WTC11 (cell line): ENCODE measurements around the gene FADS6. TPM values are rescaled to one million over a fixed set of nuclear protein-coding genes. Genes with fewer than 3 reads are reported as not detected.

Experiments
- CREB1 ChIP-seq: sonication (generic); formaldehyde crosslinking; IDR thresholded peaks from 2 replicates; pipeline ENCODE4 v1.8.0; 2023; ENCODE audit warnings: mild to moderate bottlenecking, missing genetic modification reagents
- FOXJ3 ChIP-seq: sonication (generic); formaldehyde crosslinking; IDR thresholded peaks from 2 replicates; pipeline ENCODE4 v1.9.0; 2021; ENCODE audit warnings: missing genetic modification reagents, mild to moderate bottlenecking, borderline replicate concordance
- GABPB1 ChIP-seq: sonication (generic); formaldehyde crosslinking; IDR thresholded peaks from 2 replicates; pipeline ENCODE4 v1.8.1; 2023; ENCODE audit warnings: mild to moderate bottlenecking, missing genetic modification reagents
- GTF2I ChIP-seq: fragments of 250-450 bp; sonication (Bioruptor Pico); conservative IDR thresholded peaks from 2 replicates; pipeline ENCODE4 v1.4.0; 2021; ENCODE audit warnings: mild to moderate bottlenecking
- HMGXB4 ChIP-seq: sonication (generic); formaldehyde crosslinking; IDR thresholded peaks from 2 replicates; pipeline ENCODE4 v1.8.1; 2023; ENCODE audit warnings: mild to moderate bottlenecking, moderate library complexity, missing genetic modification reagents
- IRF2 ChIP-seq: sonication (generic); formaldehyde crosslinking; IDR thresholded peaks from 2 replicates; pipeline ENCODE4 v1.8.0; 2022; ENCODE audit warnings: low read depth, missing genetic modification reagents, borderline replicate concordance
- NFE2L1 ChIP-seq: sonication (generic); formaldehyde crosslinking; IDR thresholded peaks from 2 replicates; pipeline ENCODE4 v1.8.1; 2023; ENCODE audit warnings: missing genetic modification reagents
- NR2C2 ChIP-seq: sonication (generic); formaldehyde crosslinking; IDR thresholded peaks from 2 replicates; pipeline ENCODE4 v1.8.0; 2022; ENCODE audit warnings: mild to moderate bottlenecking, missing genetic modification reagents
- OVOL2 ChIP-seq: fragments of 250-450 bp; sonication (Bioruptor Pico); IDR thresholded peaks from 2 replicates; pipeline ENCODE4 v1.9.0; 2021; ENCODE audit warnings: mild to moderate bottlenecking, borderline replicate concordance
- ZNF416 ChIP-seq: fragments of 250-450 bp; sonication (Bioruptor Pico); IDR thresholded peaks from 2 replicates; pipeline ENCODE4 v1.9.0; 2021; ENCODE audit warnings: mild to moderate bottlenecking, inconsistent platforms
- ZNF423 ChIP-seq: fragments of 250-450 bp; sonication (Bioruptor Pico); IDR thresholded peaks from 2 replicates; pipeline ENCODE4 v2.1.2; 2022; ENCODE audit warnings: mild to moderate bottlenecking, moderate library complexity
- ZNF425 ChIP-seq: fragments of 250-450 bp; sonication (Bioruptor Pico); conservative IDR thresholded peaks from 2 replicates; pipeline ENCODE4 v1.9.0; 2021; ENCODE audit warnings: mild to moderate bottlenecking
- total RNA-seq: library from RNA; stranded (reverse); gene quantifications from 3 replicates; pipeline ENCODE4 v1.2.3, GENCODE V29; 2021
- TF ChIP-seq, protein P1 (sequence below): sonication (generic); formaldehyde crosslinking; IDR thresholded peaks from 2 replicates; pipeline ENCODE4 v1.8.0; 2022; ENCODE audit warnings: mild to moderate bottlenecking, missing genetic modification reagents
- TF ChIP-seq, protein P2 (sequence below): sonication (generic); formaldehyde crosslinking; conservative IDR thresholded peaks from 2 replicates; pipeline ENCODE4 v1.8.1; 2023; ENCODE audit warnings: mild to moderate bottlenecking, low read depth, missing genetic modification reagents, moderate library complexity
- TF ChIP-seq, protein P3 (sequence below): sonication (generic); formaldehyde crosslinking; IDR thresholded peaks from 2 replicates; pipeline ENCODE4 v1.8.1; 2023; ENCODE audit warnings: mild to moderate bottlenecking, missing genetic modification reagents, moderate library complexity
- TF ChIP-seq, protein P4 (sequence below): sonication (generic); formaldehyde crosslinking; IDR thresholded peaks from 2 replicates; pipeline ENCODE4 v1.8.1; 2023; ENCODE audit warnings: mild to moderate bottlenecking, missing genetic modification reagents
- TF ChIP-seq, protein P5 (sequence below): fragments of 250-450 bp; sonication (Bioruptor Pico); IDR thresholded peaks from 2 replicates; pipeline ENCODE4 v2.1.2; 2022; ENCODE audit warnings: mild to moderate bottlenecking, moderate library complexity
- TF ChIP-seq, protein P6 (sequence below): sonication (generic); formaldehyde crosslinking; IDR thresholded peaks from 2 replicates; pipeline ENCODE4 v1.8.0; 2023; ENCODE audit warnings: missing genetic modification reagents, mild to moderate bottlenecking, borderline replicate concordance
- TF ChIP-seq, protein P7 (sequence below): sonication (generic); formaldehyde crosslinking; IDR thresholded peaks from 2 replicates; pipeline ENCODE4 v1.8.1; 2023; ENCODE audit warnings: mild to moderate bottlenecking, missing genetic modification reagents

Gene FADS6
- total RNA-seq, 1 experiment from 2014 or later: 1.2 TPM

DNA sequence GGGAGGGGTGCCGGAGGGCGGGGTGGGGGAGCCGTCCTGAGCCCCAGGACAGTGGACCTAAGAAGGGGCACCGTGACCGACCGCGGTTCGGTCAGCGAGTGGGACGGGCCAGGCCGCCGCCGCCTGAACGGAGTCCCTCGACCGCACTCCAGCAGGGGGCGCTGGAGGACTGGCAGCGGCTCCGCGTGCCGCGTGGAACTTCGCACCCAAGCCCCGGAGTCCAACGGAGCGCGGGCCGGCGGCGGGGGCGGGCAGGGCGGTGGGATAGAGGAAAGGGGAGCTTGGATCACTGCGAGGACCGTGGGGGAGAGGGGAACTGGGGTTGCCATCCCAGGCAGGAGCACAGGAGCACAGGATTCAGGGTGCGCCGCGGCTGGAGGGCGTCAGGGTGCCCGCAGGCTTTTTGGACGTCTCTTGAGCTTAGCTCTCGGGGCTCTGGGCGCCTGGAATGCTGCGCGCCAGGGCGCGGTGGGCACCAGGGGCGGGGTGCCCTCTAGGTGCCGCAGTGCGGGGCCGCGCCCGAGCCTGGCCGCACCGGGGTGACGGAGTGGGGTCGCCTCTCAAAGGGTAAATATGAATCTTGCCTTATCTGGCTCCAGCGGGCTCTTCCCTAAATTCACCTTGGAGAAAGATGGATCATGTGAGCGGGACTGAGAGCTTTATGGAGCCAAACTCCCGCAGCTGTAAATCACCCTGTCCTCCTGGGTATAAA, 30.3 kb upstream of the FADS6 start (continued):
- TF ChIP-seq ZNF425 (CRISPR knock-in tag) (no peak), IRF2 (CRISPR knock-in tag) (no peak), FOXJ3 (CRISPR knock-in tag) (no peak), ZNF423 (CRISPR knock-in tag) (no peak), OVOL2 (CRISPR knock-in tag) (no peak), CREB1 (CRISPR knock-in tag) (0 out of 2 replicates have a peak, but pooled peaks have one; percentile 67), GABPB1 (CRISPR knock-in tag) (peak; percentile 56; the same call in 1 of the 2 replicates), NFE2L1 (CRISPR knock-in tag) (0 out of 2 replicates have a peak, but pooled peaks have one; percentile 17), GTF2I (CRISPR knock-in tag) (no peak), NR2C2 (CRISPR knock-in tag) (no peak), ZNF416 (CRISPR knock-in tag) (no peak), HMGXB4 (CRISPR knock-in tag) (no peak)
- TF ChIP-seq, protein P1, sequence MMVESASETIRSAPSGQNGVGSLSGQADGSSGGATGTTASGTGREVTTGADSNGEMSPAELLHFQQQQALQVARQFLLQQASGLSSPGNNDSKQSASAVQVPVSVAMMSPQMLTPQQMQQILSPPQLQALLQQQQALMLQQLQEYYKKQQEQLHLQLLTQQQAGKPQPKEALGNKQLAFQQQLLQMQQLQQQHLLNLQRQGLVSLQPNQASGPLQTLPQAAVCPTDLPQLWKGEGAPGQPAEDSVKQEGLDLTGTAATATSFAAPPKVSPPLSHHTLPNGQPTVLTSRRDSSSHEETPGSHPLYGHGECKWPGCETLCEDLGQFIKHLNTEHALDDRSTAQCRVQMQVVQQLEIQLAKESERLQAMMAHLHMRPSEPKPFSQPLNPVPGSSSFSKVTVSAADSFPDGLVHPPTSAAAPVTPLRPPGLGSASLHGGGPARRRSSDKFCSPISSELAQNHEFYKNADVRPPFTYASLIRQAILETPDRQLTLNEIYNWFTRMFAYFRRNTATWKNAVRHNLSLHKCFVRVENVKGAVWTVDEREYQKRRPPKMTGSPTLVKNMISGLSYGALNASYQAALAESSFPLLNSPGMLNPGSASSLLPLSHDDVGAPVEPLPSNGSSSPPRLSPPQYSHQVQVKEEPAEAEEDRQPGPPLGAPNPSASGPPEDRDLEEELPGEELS (CRISPR knock-in tag): peak; percentile 62; the same call in 1 of the 2 replicates
- TF ChIP-seq, protein P2, sequence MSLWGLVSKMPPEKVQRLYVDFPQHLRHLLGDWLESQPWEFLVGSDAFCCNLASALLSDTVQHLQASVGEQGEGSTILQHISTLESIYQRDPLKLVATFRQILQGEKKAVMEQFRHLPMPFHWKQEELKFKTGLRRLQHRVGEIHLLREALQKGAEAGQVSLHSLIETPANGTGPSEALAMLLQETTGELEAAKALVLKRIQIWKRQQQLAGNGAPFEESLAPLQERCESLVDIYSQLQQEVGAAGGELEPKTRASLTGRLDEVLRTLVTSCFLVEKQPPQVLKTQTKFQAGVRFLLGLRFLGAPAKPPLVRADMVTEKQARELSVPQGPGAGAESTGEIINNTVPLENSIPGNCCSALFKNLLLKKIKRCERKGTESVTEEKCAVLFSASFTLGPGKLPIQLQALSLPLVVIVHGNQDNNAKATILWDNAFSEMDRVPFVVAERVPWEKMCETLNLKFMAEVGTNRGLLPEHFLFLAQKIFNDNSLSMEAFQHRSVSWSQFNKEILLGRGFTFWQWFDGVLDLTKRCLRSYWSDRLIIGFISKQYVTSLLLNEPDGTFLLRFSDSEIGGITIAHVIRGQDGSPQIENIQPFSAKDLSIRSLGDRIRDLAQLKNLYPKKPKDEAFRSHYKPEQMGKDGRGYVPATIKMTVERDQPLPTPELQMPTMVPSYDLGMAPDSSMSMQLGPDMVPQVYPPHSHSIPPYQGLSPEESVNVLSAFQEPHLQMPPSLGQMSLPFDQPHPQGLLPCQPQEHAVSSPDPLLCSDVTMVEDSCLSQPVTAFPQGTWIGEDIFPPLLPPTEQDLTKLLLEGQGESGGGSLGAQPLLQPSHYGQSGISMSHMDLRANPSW (CRISPR knock-in tag): no peak
- TF ChIP-seq, protein P3, sequence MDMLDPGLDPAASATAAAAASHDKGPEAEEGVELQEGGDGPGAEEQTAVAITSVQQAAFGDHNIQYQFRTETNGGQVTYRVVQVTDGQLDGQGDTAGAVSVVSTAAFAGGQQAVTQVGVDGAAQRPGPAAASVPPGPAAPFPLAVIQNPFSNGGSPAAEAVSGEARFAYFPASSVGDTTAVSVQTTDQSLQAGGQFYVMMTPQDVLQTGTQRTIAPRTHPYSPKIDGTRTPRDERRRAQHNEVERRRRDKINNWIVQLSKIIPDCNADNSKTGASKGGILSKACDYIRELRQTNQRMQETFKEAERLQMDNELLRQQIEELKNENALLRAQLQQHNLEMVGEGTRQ (CRISPR knock-in tag): no peak
- TF ChIP-seq, protein P4, sequence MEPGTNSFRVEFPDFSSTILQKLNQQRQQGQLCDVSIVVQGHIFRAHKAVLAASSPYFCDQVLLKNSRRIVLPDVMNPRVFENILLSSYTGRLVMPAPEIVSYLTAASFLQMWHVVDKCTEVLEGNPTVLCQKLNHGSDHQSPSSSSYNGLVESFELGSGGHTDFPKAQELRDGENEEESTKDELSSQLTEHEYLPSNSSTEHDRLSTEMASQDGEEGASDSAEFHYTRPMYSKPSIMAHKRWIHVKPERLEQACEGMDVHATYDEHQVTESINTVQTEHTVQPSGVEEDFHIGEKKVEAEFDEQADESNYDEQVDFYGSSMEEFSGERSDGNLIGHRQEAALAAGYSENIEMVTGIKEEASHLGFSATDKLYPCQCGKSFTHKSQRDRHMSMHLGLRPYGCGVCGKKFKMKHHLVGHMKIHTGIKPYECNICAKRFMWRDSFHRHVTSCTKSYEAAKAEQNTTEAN (CRISPR knock-in tag): no peak
- TF ChIP-seq, protein P5, sequence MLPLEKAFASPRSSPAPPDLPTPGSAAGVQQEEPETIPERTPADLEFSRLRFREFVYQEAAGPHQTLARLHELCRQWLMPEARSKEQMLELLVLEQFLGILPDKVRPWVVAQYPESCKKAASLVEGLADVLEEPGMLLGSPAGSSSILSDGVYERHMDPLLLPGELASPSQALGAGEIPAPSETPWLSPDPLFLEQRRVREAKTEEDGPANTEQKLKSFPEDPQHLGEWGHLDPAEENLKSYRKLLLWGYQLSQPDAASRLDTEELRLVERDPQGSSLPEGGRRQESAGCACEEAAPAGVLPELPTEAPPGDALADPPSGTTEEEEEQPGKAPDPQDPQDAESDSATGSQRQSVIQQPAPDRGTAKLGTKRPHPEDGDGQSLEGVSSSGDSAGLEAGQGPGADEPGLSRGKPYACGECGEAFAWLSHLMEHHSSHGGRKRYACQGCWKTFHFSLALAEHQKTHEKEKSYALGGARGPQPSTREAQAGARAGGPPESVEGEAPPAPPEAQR: no peak
- TF ChIP-seq, protein P6, sequence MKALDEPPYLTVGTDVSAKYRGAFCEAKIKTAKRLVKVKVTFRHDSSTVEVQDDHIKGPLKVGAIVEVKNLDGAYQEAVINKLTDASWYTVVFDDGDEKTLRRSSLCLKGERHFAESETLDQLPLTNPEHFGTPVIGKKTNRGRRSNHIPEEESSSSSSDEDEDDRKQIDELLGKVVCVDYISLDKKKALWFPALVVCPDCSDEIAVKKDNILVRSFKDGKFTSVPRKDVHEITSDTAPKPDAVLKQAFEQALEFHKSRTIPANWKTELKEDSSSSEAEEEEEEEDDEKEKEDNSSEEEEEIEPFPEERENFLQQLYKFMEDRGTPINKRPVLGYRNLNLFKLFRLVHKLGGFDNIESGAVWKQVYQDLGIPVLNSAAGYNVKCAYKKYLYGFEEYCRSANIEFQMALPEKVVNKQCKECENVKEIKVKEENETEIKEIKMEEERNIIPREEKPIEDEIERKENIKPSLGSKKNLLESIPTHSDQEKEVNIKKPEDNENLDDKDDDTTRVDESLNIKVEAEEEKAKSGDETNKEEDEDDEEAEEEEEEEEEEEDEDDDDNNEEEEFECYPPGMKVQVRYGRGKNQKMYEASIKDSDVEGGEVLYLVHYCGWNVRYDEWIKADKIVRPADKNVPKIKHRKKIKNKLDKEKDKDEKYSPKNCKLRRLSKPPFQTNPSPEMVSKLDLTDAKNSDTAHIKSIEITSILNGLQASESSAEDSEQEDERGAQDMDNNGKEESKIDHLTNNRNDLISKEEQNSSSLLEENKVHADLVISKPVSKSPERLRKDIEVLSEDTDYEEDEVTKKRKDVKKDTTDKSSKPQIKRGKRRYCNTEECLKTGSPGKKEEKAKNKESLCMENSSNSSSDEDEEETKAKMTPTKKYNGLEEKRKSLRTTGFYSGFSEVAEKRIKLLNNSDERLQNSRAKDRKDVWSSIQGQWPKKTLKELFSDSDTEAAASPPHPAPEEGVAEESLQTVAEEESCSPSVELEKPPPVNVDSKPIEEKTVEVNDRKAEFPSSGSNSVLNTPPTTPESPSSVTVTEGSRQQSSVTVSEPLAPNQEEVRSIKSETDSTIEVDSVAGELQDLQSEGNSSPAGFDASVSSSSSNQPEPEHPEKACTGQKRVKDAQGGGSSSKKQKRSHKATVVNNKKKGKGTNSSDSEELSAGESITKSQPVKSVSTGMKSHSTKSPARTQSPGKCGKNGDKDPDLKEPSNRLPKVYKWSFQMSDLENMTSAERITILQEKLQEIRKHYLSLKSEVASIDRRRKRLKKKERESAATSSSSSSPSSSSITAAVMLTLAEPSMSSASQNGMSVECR (CRISPR knock-in tag): no peak
- TF ChIP-seq, protein P7, sequence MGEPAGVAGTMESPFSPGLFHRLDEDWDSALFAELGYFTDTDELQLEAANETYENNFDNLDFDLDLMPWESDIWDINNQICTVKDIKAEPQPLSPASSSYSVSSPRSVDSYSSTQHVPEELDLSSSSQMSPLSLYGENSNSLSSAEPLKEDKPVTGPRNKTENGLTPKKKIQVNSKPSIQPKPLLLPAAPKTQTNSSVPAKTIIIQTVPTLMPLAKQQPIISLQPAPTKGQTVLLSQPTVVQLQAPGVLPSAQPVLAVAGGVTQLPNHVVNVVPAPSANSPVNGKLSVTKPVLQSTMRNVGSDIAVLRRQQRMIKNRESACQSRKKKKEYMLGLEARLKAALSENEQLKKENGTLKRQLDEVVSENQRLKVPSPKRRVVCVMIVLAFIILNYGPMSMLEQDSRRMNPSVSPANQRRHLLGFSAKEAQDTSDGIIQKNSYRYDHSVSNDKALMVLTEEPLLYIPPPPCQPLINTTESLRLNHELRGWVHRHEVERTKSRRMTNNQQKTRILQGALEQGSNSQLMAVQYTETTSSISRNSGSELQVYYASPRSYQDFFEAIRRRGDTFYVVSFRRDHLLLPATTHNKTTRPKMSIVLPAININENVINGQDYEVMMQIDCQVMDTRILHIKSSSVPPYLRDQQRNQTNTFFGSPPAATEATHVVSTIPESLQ: no peak
